Glutamatergic neuron (in vitro differentiated cells): ENCODE data around the gene GRAMD2B. TPM values are rescaled to one million over a fixed set of nuclear protein-coding genes. Genes with fewer than 3 reads are reported as not detected.

Experiments used
- DNase-seq: peaks from one replicate; pipeline ENCODE4 v3.0.0; 2022
- H3K27ac Mint-ChIP-seq: one replicate; pipeline ENCODE4 v1.8.0; 2020; ENCODE audit warnings: mild to moderate bottlenecking, mixed read lengths, inconsistent platforms; ENCODE audit not compliant: unreplicated experiment
- H3K27me3 Mint-ChIP-seq: one replicate; pipeline ENCODE4 v1.8.0; 2020; ENCODE audit warnings: mild to moderate bottlenecking, moderate library complexity, mixed read lengths, inconsistent platforms; ENCODE audit not compliant: unreplicated experiment
- H3K36me3 Mint-ChIP-seq: one replicate; pipeline ENCODE4 v1.8.0; 2020; ENCODE audit warnings: mild to moderate bottlenecking, mixed read lengths, inconsistent platforms; ENCODE audit not compliant: unreplicated experiment
- H3K4me1 Mint-ChIP-seq: one replicate; pipeline ENCODE4 v1.8.0; 2020; ENCODE audit warnings: mild to moderate bottlenecking, low read depth, mixed read lengths, inconsistent platforms; ENCODE audit not compliant: unreplicated experiment
- H3K4me3 Mint-ChIP-seq: one replicate; pipeline ENCODE4 v1.8.0; 2020; ENCODE audit warnings: mild to moderate bottlenecking, mixed read lengths, inconsistent platforms; ENCODE audit not compliant: unreplicated experiment
- H3K9me3 Mint-ChIP-seq: one replicate; pipeline ENCODE4 v1.8.0; 2020; ENCODE audit warnings: mild to moderate bottlenecking, moderate library complexity, mixed read lengths, inconsistent platforms; ENCODE audit not compliant: unreplicated experiment
- CTCF ChIP-seq: fragments of 200-600 bp; sonication (generic); IDR thresholded peaks from one replicate; pipeline ENCODE4 v1.5.0; 2021; ENCODE audit not compliant: partially characterized antibody, unreplicated experiment
- total RNA-seq: library from RNA; stranded (reverse); fragmentation: NEBNext Ultra II Directional; extraction: Animal tissue kit (Norgen Biotek cat#: 25700); gene quantifications from one replicate; pipeline ENCODE4 v1.2.1, GENCODE V29; 2021; ENCODE audit not compliant: unreplicated experiment

The GRAMD2B gene
- total RNA-seq, 1 donor from 2014 or later, result 0.69 TPM

- Mint-ChIP-seq H3K36me3 (no peaks in the 10 kb centered on the region), H3K9me3 (no peaks in the 10 kb centered on the region), H3K27me3 (peaks cover 4% of the 10 kb centered on the region), H3K27ac (no peak overlapping the region), H3K4me3 (no peak overlapping the region), H3K4me1 (peaks cover 9% of the 10 kb centered on the region)
- no peak for TF ChIP-seq CTCF
- no peak for DNase-seq
Measured at GRCh38 chr5:126512451-126512850, 89.2 kb downstream of the GRAMD2B start.

- Mint-ChIP-seq H3K4me3 (no peak overlapping the region), H3K27ac (no peak overlapping the region), H3K36me3 (no peaks in the 10 kb centered on the region), H3K9me3 (no peaks in the 10 kb centered on the region), H3K27me3 (peaks cover 4% of the 10 kb centered on the region), H3K4me1 (peaks cover 9% of the 10 kb centered on the region)
- no peak for DNase-seq
- no peak for TF ChIP-seq CTCF
Measured at GRCh38 chr5:126513302-126513701, 90.1 kb downstream of the GRAMD2B start.

- Mint-ChIP-seq H3K4me3 (no peak overlapping the region), H3K36me3 (no peaks in the 10 kb centered on the region), H3K9me3 (no peaks in the 10 kb centered on the region), H3K27ac (no peak overlapping the region), H3K4me1 (peaks cover 9% of the 10 kb centered on the region), H3K27me3 (peaks cover 4% of the 10 kb centered on the region)
- no peak for DNase-seq
- TF ChIP-seq CTCF, result no peak
Measured at GRCh38 chr5:126513703-126514102, 90.5 kb downstream of the GRAMD2B start.

GRCh38 chr5:126514131-126514557 lies 90.9 kb downstream of the GRAMD2B start:
- Mint-ChIP-seq H3K9me3 (no peaks in the 10 kb centered on the region), H3K27me3 (peaks cover 4% of the 10 kb centered on the region), H3K27ac (no peak overlapping the region), H3K4me1 (peaks cover 9% of the 10 kb centered on the region), H3K36me3 (no peaks in the 10 kb centered on the region), H3K4me3 (no peak overlapping the region)
- no peak for TF ChIP-seq CTCF
- no peak for DNase-seq

- Mint-ChIP-seq H3K9me3 (no peaks in the 10 kb centered on the region), H3K36me3 (no peaks in the 10 kb centered on the region), H3K27ac (no peak overlapping the region), H3K4me1 (peaks cover 9% of the 10 kb centered on the region), H3K4me3 (no peak overlapping the region), H3K27me3 (peaks cover 4% of the 10 kb centered on the region)
- DNase-seq, result no peak
- no peak for TF ChIP-seq CTCF
Measured at GRCh38 chr5:126514558-126515141, 91.4 kb downstream of the GRAMD2B start.
